KOPT-K1 (cell line): Measurements from ENCODE around the gene ATOSA.

ENCODE experiments used
- H3K27ac ChIP-seq: fragments of 200-600 bp; sonication (generic); 2 replicates; pipeline ENCODE4 v1.5.1; 2016; ENCODE audit warnings: antibody characterized with exemption, mild to moderate bottlenecking, low read depth, low read length; ENCODE audit not compliant: poor library complexity, severe bottlenecking
- H3K36me3 ChIP-seq: fragments of 200-600 bp; sonication (generic); 2 replicates; pipeline ENCODE4 v1.5.1; 2017; ENCODE audit warnings: antibody characterized with exemption, mild to moderate bottlenecking, low read length, moderate library complexity; ENCODE audit not compliant: insufficient read depth
- H3K9me3 ChIP-seq: fragments of 200-600 bp; sonication (generic); 2 replicates; pipeline ENCODE4 v1.5.1; 2017; ENCODE audit warnings: antibody characterized with exemption, low read length, mild to moderate bottlenecking; ENCODE audit not compliant: insufficient read depth, poor library complexity, severe bottlenecking

ATOSA gene

GRCh38 chr15:52651868-52652267 lies 27.3 kb downstream of the ATOSA start:
- Histone ChIP-seq H3K36me3 (0 out of 2 replicates have a peak, but pooled peaks cover under 1% of the 10 kb centered on the region), H3K9me3 (no peaks in the 10 kb centered on the region), H3K27ac (no peak overlapping the region)

- no peak overlapping the region for H3K27ac ChIP-seq
- H3K9me3 ChIP-seq, result no peaks in the 10 kb centered on the region
- no peaks in the 10 kb centered on the region for H3K36me3 ChIP-seq
Measured at GRCh38 chr15:52651114-52651513, 28.1 kb downstream of the ATOSA start.

- H3K9me3 ChIP-seq, result no peaks in the 10 kb centered on the region
- no peak overlapping the region for H3K27ac ChIP-seq
- H3K36me3 ChIP-seq, result no peaks in the 10 kb centered on the region
Measured at GRCh38 chr15:52649686-52650085, 29.5 kb downstream of the ATOSA start.

- Histone ChIP-seq H3K27ac (no peak overlapping the region), H3K36me3 (no peaks in the 10 kb centered on the region), H3K9me3 (no peaks in the 10 kb centered on the region)
Measured at GRCh38 chr15:52645916-52646315, 33.3 kb downstream of the ATOSA start.

GRCh38 chr15:52642386-52643361 lies 36.5 kb downstream of the ATOSA start:
- Histone ChIP-seq H3K9me3 (no peaks in the 10 kb centered on the region), H3K27ac (no peak overlapping the region), H3K36me3 (no peaks in the 10 kb centered on the region)

GRCh38 chr15:52636459-52636858 lies 42.7 kb downstream of the ATOSA start:
- Histone ChIP-seq H3K27ac (no peak overlapping the region), H3K36me3 (no peaks in the 10 kb centered on the region), H3K9me3 (no peaks in the 10 kb centered on the region)

GRCh38 chr15:52635908-52636307 lies 43.3 kb downstream of the ATOSA start:
- Histone ChIP-seq H3K9me3 (no peaks in the 10 kb centered on the region), H3K27ac (no peak overlapping the region), H3K36me3 (no peaks in the 10 kb centered on the region)
